CD1c-positive myeloid dendritic cell (primary cell): ENCODE measurements around the gene ARID1B.

Experiments used
- DNase-seq: peaks from one replicate; pipeline ENCODE4 v3.0.0-alpha.2; 2016; ENCODE audit errors: extremely low spot score

The ARID1B gene

DNA sequence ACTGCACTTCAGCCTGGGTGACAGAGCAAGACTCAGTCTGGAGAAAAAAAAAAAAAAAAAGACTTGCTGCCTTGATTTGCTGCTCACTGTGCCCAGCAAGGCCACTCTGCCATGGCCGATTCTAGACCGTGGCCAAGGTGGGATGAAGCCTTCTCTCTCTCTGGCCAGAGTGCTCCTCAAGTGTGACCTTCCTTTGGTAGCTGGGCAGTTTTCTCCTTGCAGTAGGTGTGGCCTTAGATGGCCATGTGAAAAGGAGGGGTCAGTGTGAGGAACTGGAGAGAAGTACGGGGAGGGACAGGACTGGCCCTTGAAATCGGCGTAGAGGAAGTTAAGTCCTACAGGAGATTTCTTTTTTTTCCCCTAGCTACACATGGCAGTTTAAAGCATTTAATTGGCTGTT, 272.0 kb downstream of the ARID1B start:
- DNase-seq: peak; percentile 59

DNA sequence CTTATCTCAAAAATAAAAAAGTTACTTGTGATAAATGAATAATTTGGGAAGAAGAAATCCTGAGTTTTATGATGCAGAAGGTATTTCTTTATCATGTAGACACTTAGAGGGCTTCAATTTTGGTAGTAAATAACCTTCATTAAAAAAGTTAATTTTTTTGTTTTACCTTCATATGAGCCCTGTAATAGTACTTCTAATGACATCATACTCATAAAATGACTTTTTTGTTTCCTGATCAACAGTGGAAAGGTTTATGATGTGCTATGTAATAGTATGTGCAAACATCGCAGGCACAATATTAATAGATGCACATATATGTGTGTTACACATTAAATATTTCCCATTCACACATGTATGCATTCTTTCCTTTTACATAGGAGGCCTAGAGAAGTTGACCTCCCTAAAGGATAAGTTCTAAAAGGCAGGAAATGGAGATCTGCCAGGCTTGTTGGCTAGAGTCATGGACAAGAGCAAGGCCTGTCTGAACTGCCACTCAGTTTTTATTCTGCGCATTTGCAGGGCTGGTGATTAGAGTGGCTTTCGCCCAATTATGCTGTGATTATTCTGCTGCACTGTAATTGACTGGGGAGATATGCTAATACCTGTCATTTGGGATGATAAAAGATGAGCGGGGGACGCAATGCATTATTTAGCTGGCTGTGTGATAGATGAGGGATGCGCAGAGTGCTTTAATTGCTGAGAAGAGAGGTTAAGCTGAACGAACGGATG, 273.5 kb downstream of the ARID1B start:
- DNase-seq: no peak

DNA sequence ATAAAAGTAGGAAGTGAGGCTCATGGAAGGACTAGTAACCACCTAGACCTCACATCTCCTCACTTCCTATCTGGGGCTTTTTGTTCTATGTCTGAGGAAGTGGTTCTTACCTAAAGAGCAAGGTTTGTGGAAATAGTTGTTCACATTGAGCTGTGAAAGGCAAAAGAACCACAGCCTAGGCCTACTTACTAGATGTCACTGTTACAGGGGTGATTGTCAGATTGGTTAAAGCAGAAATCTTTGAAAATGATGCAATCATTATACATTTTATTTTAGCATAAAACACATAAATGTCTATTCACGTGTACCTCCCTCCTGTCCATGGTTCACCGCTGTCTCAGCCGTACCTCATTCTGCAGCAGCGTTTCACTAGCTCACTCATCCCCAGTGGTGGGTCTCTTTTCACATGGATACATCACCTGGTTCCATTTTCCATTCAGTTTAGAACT, 277.4 kb downstream of the ARID1B start:
- peak; percentile 32 for DNase-seq

DNA sequence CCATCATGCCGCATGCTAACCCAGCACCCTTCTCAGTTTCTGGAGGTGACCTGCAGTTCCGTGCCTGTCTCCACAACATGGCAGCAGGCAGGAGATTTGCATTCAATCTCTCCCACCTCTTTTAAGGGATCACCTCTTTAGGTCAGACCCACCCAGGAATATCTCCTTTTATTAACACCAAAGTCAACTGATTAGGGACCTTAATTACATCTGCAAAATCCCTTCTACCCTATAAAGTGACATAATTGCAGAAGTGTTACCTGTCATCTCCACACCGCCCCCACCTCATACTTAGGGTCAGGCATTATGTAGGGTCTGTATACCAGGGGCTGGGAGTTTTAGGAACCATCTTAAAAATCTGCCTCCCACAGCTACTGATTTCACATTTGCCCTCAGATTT, 278.7 kb downstream of the ARID1B start:
- DNase-seq: no peak

DNA sequence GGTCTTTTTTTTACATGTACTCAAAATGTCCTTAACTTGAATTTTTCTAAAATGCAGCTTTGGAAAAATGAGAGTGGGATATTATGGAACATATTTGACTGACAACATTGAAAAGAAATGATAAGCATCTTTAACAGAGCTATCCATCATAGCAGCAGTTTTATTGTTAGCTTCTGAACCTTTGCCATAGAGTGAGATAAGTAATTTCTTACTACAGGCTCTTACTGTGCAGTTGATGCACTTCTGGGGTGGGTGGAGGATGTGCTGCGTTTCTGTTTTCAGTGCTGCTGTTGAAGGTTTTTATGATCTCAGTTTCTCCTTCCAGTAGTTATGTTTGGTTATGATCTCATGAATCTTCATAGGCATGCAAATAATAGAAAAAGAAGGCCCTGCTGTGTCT, 279.1 kb downstream of the ARID1B start:
- no peak for DNase-seq

GRCh38 chr6:157058574-157058973, 281.4 kb downstream of the ARID1B start:
- DNase-seq: no peak

DNA sequence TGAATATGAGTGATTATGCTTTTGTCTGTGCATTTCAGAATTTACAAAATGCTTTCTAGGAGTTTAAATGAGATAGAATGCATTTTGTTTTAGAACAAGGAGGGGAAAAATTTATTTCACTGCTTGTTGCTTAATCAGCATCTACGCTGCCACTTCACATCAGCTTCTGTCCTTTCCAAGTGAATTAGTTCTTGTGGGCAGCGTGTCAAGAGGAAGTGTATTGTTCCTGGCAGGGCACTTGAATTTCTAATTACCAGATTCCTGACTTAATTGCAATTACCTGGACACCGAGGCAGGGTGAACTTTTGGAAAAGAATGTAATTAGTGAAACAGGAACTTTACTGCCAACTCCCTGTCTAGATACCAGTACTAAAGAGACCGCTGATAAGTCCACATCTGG, 282.6 kb downstream of the ARID1B start:
- no peak for DNase-seq

GRCh38 chr6:157060440-157060952, 283.3 kb downstream of the ARID1B start:
- DNase-seq: no peak

DNA sequence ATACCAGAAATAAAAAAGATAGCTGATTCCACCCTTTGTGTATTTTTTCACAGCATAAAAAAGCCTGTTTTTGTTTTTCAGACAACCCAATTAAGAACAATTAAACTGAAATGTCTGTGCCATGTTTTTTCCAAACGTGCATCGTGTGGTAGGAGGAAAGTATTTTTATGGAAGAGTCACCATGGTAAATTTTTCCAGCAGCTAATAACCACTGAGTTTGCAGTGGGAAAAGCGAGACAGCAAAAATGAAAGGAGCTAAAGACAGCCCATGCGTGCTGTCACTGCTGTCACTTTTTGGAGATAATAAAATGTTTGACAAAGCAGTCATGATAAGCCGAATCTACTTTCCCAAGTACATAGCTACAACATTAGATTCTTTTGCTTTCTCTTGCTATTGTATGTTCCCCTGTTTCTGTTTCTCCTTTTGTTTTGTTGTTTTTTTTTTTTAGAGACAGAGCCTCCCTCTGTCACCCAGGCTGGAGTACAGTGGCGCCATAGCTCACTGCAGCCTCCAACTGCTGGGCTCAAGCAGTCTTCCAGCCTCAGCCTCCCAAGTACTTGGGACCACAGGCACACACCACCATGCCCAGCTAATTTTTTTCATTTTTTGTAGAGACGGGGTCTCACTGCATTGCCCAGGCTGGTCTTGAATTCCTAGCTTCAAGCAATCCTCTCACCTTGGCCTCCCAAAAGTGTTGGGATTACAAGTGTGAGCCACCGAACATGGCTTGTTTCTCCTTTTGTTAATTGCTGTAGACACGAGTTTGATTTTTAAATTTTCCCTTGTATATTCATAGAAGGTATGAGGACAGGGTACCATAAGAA, 284.8 kb downstream of the ARID1B start:
- no peak for DNase-seq

GRCh38 chr6:157063176-157063905, 286.2 kb downstream of the ARID1B start:
- no peak for DNase-seq

GRCh38 chr6:157063923-157064322, 286.7 kb downstream of the ARID1B start:
- no peak for DNase-seq

DNA sequence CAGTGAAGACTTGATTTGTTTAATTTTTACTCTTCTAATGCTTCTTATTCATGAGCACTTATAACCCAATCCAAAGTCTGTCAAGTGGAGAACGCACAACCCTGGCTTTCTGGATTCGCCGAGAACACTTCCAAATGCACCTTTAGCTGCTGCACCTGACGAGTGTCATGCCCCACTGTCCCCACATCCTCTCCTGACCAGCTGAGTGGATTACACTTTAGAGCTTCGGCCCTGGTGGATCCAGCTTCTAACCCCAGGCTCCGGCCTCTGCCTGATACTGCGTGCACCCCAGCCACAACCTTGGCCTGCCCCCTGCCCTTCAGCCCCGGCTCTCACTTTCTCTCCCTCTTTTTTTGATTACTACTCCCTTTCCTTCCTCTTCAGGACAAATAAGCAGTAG, 287.3 kb downstream of the ARID1B start:
- no peak for DNase-seq

GRCh38 chr6:157065366-157065765, 288.2 kb downstream of the ARID1B start:
- no peak for DNase-seq

GRCh38 chr6:157066781-157067491, 289.8 kb downstream of the ARID1B start:
- no peak for DNase-seq

DNA sequence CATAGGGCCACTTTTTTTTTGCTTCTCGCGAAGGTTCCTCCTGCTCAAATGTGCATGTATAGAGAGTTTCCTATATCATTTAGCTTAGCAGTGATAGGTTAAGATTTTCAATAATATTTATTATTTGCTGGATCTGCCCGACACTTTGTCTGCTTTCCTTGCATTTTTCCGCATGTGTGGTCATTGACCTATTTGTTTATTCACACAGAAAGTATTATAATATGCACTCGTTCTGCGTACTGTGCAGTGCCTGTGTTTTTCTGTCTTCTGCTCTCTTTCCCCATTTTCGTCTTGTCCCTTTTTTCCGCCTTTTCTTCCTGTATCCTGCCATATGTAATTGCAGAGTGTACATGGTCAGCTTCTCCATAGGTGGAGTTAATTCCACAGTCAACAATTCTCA, 290.3 kb downstream of the ARID1B start:
- no peak for DNase-seq

DNA sequence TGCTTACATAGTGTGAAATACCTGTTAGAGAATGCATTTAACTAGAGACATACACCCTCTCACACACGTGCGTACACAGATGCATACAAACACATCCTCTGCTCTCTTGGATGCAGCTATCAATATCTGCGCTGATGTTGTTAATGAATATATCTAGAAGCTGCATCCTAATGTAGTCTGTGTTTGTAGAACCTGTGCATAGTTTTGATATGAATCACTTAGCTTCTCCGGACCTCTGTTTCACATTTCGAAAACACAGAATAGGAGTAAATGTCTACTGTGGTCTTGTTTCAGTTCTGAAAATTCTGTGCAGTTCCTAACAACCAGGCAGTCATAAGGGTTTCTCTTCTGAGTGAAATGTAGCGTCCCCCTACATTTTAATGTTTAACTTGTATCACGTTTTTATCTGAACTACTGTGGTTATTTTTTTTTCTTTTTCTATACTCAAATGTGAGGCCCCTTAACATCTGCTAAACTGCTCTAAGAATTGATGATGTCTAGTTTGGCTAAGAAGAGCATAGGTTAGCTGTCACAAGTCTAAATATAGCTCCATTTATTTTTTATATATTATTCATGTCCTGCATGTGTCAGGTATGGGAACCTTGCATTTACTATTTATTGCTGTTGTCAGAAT, 291.6 kb downstream of the ARID1B start:
- no peak for DNase-seq

- no peak for DNase-seq
These were observed 292.4 kb downstream of the ARID1B start for GRCh38 chr6:157069585-157069984.

DNA sequence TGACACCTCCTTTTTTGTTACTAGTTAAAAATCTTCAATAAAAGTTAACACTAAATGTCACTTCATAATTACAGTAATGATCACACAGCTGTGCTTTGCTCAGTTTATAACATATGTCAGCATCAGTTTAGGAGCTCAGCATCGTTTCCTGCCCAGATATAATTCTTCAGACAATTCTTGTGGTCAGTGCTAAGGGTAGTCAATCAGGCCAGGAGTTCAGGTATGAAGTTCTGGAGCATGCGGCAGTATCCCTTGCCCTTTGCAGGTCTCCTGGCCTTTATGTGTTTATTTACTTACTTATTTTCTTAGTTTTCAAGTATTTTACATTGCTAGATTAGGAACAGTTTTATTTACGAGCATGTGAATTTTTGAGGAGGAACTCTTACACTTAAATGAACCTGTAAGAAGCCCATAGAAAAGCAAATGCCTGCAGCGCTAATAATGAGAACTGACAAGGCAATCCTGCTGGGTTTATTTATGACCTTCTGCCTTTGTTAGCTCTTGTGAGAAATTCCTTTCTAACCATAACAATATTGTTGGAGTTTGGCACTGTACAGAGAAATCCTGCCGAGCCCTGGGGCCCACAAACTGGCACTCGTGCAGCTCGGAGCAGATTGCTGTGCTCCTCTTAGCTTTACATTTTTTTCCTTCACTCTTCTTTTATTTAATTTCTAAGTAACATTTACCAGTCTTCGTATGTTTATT, 293.4 kb downstream of the ARID1B start:
- DNase-seq: no peak

DNA sequence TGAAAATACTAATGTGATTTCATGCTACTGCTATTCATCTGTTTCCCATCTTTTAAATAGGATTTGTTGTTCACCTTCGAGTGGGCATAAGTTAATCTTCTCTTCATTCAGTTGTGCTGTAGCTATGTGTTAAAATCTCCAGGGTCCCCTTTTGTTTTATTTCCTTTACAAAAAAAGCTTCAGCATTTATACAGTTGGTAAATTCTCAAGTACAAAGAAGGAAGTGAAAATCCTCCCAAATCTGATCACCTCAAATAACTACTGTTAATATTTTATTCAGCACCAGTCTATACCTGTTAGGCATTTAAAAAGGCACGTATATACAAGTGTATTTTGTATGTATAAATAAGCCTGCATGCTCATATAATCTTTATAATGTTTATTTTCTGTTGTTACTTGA, 294.9 kb downstream of the ARID1B start:
- DNase-seq: no peak

DNA sequence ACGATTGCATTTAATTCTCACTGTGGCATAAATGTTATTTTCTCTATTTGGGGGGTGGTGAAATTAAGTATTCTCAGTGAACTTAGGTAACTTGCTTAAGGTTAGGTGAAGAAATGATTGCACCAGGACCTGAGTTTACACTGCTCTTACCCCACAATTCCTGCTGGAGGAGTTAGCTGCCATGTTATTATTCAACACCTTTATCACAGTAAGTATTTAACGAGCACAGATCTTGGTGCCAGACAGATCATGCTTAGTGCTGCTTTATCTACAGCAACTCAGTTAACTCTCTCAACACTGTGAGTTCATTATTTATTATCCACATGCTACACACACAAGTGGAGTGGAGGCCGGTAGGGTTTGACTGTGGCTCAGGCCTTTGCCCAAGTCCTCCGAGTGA, 296.4 kb downstream of the ARID1B start:
- DNase-seq: no peak

DNA sequence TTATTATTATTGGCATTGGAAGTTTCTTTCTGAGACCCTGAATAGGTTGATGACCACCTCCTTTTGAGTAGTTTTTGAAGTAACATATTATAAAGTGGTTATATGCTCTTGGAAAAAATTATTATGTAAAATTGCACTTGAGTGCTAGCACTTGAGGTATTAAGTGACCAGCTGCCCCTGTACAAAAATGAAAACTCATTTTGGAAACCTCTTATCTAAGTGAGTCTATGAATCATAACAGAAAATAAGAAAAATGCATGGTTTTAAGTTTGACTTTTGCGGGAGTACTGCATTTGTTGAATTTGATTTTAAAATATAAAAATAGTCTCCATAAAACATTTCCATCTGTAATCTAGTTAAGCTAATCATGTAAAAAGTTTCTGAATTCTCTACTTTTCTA, 297.8 kb downstream of the ARID1B start:
- no peak for DNase-seq
